ENCODE results near the gene HELZ. TPM values are rescaled to one million over a fixed set of nuclear protein-coding genes. Genes with fewer than 3 reads are reported as not detected.
"Not testable (repeated sequence)": the region's sequence is repeated elsewhere in the genome, so short reads cannot be mapped to it uniquely, and the experiment has no call there.

The HELZ gene
- total RNA-seq, 6 donors from 2014 or later, result 52.1 to 166 (median 60.8) TPM

DNA sequence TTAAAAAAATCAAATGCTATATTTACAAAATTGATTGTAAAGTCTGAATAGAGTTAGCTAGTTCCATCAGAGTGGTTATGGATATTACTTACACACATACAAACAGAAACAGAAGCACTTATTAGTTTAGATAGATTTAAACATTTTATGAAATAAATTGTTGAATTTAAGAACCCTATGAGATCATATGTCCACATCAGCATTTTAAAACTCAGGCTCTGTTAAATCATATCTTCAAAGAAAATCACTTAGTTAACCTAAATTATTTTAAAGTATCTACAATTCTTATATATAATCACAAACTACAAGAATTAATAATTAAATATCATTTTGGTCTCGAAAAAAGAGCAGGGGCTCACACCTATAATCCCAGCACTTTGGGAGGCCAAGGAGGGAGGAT, 42.5 kb downstream of the HELZ start:
- no peaks in the 10 kb centered on the region for H3K9me3 ChIP-seq
- no peak for TF ChIP-seq POLR2AphosphoS5 (IDR thresholded peaks at IDR 0.05)
- peaks cover 11 to 39% (median 21%) of the 10 kb centered on the region in 4 donors for H3K36me3 ChIP-seq
- WGBS, 2 donors, result 89 to 94% methylated on average over 1 of the region's 1 CpG
- H3K27ac ChIP-seq, result no peak overlapping the region
- H3K4me3 ChIP-seq, result no peak overlapping the region
- no peak for DNase-seq
- no peaks in the 10 kb centered on the region for H3K4me1 ChIP-seq
- no peaks in the 10 kb centered on the region for H3K27me3 ChIP-seq
- ATAC-seq (ENCODE audit: low FRiP score in 2 of 2), result no peak

DNA sequence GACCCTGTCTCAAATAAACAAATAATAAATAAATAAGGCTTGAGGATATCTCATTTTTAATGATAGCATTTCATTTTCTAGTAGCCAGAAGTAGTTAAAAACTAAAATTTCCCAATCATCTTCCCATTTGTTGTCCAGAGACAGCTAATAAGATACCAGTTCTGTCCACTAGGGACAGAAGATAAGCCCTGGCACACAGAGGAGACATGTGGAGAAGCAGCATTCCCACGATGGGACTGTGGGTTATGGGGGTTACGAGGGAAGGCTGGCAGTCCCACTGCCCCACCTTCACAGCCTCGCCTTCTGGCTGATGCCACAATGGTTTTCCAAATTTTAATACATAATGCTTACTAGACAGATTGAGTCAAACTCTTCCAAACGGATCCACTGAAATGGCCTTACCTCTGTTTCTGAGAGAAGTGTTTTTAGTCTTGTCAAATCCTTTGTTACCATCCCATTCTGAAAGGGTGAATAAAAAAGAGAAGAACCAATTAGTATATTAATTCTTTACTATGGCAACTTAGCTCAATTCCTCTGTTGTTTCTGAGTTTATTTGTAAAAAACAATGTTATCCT, 44.2 kb downstream of the HELZ start:
- WGBS, 2 donors, result 84 to 88% methylated on average over 4 of the region's 4 CpGs
- Histone ChIP-seq H3K27ac (no peak overlapping the region), H3K36me3 (peaks cover 11 to 52% (median 30%) of the 10 kb centered on the region in 4 donors), H3K27me3 (no peaks in the 10 kb centered on the region), H3K9me3 (no peaks in the 10 kb centered on the region), H3K4me3 (no peak overlapping the region), H3K4me1 (no peaks in the 10 kb centered on the region)
- TF ChIP-seq POLR2A (IDR thresholded peaks at IDR 0.05) (no peak), EP300 (IDR thresholded peaks at IDR 0.05) (no peak), POLR2AphosphoS5 (IDR thresholded peaks at IDR 0.05) (no peak)
- TF ChIP-seq, protein P1, sequence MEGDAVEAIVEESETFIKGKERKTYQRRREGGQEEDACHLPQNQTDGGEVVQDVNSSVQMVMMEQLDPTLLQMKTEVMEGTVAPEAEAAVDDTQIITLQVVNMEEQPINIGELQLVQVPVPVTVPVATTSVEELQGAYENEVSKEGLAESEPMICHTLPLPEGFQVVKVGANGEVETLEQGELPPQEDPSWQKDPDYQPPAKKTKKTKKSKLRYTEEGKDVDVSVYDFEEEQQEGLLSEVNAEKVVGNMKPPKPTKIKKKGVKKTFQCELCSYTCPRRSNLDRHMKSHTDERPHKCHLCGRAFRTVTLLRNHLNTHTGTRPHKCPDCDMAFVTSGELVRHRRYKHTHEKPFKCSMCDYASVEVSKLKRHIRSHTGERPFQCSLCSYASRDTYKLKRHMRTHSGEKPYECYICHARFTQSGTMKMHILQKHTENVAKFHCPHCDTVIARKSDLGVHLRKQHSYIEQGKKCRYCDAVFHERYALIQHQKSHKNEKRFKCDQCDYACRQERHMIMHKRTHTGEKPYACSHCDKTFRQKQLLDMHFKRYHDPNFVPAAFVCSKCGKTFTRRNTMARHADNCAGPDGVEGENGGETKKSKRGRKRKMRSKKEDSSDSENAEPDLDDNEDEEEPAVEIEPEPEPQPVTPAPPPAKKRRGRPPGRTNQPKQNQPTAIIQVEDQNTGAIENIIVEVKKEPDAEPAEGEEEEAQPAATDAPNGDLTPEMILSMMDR (IDR thresholded peaks at IDR 0.05), result peak in 5 of 6 experiments; percentile 14 to 38 (median 25)
- ATAC-seq (ENCODE audit: low FRiP score in 2 of 2) (no peak), DNase-seq (no peak)

DNA sequence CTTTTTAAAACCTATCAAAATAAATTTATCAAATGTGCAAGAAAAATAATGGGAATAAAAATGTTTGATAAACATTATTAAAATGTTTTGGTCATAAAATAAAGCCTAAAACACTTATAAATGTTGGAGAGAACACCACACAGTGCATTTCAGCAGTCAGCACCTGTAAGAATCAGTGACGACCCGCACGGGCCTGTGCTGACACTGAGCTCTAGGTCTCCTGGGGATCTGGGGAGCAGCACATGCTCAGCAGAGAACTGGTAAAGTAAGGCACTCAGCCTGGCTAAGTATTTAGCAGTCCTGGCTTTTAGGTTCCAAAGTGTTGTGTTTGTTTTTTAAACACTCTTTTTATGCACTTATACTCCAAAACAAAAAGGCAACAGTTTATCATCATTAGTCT, 46.9 kb downstream of the HELZ start:
- DNase-seq (no peak), ATAC-seq (ENCODE audit: low FRiP score in 2 of 2) (no peak)
- no peaks in the 10 kb centered on the region for H3K27me3 ChIP-seq
- WGBS, 2 donors, result 86 to 98% methylated on average over 3 of the region's 3 CpGs
- TF ChIP-seq POLR2AphosphoS5 (IDR thresholded peaks at IDR 0.05) (no peak), POLR2A (IDR thresholded peaks at IDR 0.05) (no peak), EP300 (IDR thresholded peaks at IDR 0.05) (no peak)
- TF ChIP-seq, protein P1 (IDR thresholded peaks at IDR 0.05), result no peak
- H3K4me1 ChIP-seq, result no peaks in the 10 kb centered on the region
- no peak overlapping the region for H3K4me3 ChIP-seq
- no peaks in the 10 kb centered on the region for H3K9me3 ChIP-seq
- H3K36me3 ChIP-seq, result peaks cover 11 to 57% (median 29%) of the 10 kb centered on the region in 4 donors
- H3K27ac ChIP-seq, result no peak overlapping the region

DNA sequence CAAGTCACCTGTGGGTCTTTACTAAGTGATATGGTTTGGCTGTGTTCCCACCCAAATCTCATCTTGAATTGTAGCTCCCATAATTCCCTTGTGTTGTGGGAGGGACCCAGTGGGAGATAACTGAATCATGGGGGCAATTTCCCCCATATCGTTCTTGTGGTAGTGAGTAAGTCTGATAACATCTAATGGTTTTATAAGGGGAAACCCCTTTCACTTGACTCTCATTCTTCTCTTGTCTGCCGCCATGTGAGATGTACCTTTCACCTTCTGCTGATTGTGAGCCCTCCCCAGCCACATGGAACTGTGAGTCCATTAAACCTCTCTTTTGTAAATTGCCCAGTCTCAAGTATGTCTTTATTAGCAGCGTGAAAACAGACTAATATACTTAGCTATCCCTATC, 48.0 kb downstream of the HELZ start:
- DNase-seq; H3K4me3 ChIP-seq; H3K27ac ChIP-seq; H3K9me3 ChIP-seq; H3K27me3 ChIP-seq; ATAC-seq (ENCODE audit: low FRiP score in 2 of 2); H3K4me1 ChIP-seq: not testable (repeated sequence)
- WGBS, 2 donors, result 87 to 92% methylated on average over 3 of the region's 3 CpGs
- H3K36me3 ChIP-seq, result peaks cover 7 to 46% (median 28%) of the 10 kb centered on the region in 4 donors

DNA sequence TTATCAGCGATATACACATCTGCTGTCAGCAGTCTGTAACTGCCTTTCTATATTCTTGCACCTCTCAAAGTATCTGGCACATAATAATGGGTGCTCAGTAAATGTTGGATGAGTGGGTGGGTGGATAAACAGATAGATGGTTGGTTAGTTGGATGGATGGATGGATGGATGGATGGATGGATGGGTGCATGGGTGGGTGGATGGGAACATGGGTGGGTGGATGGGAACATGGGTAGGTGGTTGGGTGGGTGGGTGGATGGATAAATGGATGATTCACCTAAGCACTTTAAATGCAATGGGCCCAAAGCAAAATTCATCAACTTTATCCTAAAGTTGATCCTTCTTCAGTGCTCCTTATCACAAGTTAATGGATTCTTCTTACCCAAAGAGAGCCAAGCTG, 48.6 kb downstream of the HELZ start:
- Histone ChIP-seq H3K4me3 (no peak overlapping the region), H3K27me3 (no peaks in the 10 kb centered on the region), H3K36me3 (peaks cover 7 to 48% (median 28%) of the 10 kb centered on the region in 4 donors), H3K27ac (no peak overlapping the region), H3K4me1 (no peaks in the 10 kb centered on the region), H3K9me3 (no peaks in the 10 kb centered on the region)
- WGBS, 2 donors, result 100% methylated on average over 1 of the region's 1 CpG
- TF ChIP-seq POLR2AphosphoS5 (IDR thresholded peaks at IDR 0.05) (no peak), POLR2A (IDR thresholded peaks at IDR 0.05) (no peak), EP300 (IDR thresholded peaks at IDR 0.05) (no peak)
- TF ChIP-seq, protein P1 (IDR thresholded peaks at IDR 0.05), result no peak
- DNase-seq (no peak), ATAC-seq (ENCODE audit: low FRiP score in 2 of 2) (no peak)

DNA sequence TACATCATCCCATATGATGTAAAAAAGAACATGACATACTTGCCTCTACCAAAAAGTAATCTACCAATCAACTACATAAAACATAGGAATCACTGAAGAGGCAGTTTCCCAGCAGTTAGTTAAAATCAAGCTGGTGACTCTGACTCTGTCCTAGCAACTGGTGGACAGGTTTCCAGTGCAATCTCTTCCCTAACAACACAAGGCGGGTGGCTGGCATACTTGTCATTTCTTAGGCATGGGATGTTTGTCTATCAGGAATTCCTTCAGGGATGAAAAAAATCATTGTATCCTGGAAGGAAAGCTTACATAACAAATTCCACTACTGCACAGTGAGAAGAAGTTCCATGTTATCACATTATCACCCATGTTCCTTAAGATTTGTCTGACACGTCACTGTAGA, 50.9 kb downstream of the HELZ start:
- DNase-seq (no peak), ATAC-seq (ENCODE audit: low FRiP score in 2 of 2) (no peak)
- peaks cover 0 to 27% (median 10%) of the 10 kb centered on the region in 4 donors for H3K36me3 ChIP-seq
- 55 to 56% methylated on average over 2 of the region's 2 CpGs for WGBS, 2 donors
- TF ChIP-seq POLR2A (IDR thresholded peaks at IDR 0.05), result no peak
- no peaks in the 10 kb centered on the region for H3K9me3 ChIP-seq
- no peak overlapping the region for H3K4me3 ChIP-seq
- H3K4me1 ChIP-seq, result no peaks in the 10 kb centered on the region
- H3K27me3 ChIP-seq, result no peaks in the 10 kb centered on the region
- H3K27ac ChIP-seq, result no peak overlapping the region
